GM18867 (cell line): ENCODE results near the gene HDAC9.
A peak's percentile ranks its signal among the peaks of the same experiment; 100 is the strongest.

ENCODE experiments used
- ATAC-seq: cut with Tn5 transposase; IDR thresholded peaks from one replicate; pipeline ENCODE4 v1.9.1; 2021; ENCODE audit warnings: mild to moderate bottlenecking, moderate library complexity; ENCODE audit not compliant: unreplicated experiment

The HDAC9 gene

GRCh38 chr7:18552943-18553604 is 57.5 kb downstream of the HDAC9 start:
- no peak for ATAC-seq

DNA sequence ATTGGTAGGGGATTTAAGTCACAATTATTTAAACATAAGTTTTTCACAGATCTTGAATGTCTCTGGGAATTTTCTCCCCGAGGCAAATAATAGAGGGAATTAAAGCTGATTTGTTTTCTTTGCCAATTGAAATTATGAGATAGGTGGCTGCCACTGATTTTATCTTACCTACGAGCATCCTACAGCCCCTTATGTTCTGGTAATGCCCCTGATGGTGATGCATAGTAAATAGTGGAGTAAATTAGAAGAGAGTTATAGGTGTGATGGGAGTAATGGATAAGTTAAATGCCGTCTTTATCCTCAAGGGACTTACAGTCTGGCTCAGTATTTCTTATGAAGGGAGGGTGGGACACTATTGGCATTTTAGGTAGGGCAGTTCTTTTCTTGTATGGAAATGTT is 58.1 kb downstream of the HDAC9 start:
- ATAC-seq = no peak

GRCh38 chr7:18555120-18555519 is 59.6 kb downstream of the HDAC9 start:
- ATAC-seq = no peak

DNA sequence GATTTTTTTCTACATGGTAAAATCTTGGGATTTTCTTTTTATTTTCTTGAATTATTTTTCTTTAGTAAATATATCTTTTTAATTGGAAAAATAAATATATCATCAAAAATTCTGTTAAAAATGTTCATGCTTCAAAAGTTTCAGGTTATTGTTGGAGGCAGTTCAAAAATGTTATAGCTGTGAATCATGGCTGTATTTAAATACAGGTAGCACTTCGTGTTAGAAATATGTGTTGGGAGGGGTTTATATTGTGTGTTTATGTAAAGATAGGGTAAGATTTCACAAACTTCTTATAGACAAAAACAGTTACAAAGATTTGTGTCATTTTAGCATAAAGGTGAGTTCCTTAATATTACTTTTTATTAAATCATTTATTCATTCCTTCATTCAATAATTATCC is 60.4 kb downstream of the HDAC9 start:
- ATAC-seq = no peak

DNA sequence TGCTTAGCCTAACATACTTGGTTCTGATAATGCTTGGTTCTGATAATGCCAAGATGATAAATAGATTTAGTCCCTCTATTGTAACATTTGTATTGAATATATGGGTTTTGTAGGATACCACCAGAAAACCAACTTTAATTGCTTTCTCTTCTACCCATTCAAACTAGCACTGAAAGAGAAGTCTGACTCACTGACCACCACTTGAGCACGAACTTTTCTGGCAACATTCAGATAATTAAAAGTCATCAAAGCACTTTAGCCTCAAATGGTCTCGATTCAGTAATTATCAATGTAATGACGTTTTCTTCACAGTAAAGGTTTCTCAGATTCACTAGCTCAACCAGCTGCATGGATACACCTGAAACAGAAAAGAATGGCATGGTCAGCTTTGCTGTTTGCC is 63.0 kb downstream of the HDAC9 start:
- no peak for ATAC-seq

GRCh38 chr7:18558910-18559309 is 63.4 kb downstream of the HDAC9 start:
- no peak for ATAC-seq

- no peak for ATAC-seq
Measured at GRCh38 chr7:18559756-18560155, 64.2 kb downstream of the HDAC9 start.

GRCh38 chr7:18564779-18565178 is 69.2 kb downstream of the HDAC9 start:
- no peak for ATAC-seq

DNA sequence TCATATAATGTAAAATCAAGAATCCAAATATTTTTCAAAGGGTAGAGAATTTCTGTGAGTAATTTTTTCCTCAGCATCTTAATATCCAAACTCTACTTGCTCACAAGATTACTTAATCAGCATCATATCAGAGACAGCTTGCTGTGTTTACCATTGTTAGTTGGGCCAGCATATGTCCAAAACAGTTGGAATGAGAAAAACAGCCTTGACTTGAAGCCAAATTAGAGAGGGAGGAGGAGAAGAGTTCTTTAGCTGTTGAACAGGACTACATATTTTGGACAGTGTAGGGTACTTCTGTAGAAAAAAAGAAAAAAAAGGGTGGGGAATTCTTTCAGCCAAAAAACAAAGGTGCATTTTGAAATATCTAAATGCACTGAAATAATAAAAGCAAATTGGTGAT is 69.8 kb downstream of the HDAC9 start:
- no peak for ATAC-seq

- no peak for ATAC-seq
Measured at GRCh38 chr7:18566205-18566604, 70.7 kb downstream of the HDAC9 start.

GRCh38 chr7:18566829-18567228 is 71.3 kb downstream of the HDAC9 start:
- ATAC-seq = peak; percentile 90

GRCh38 chr7:18570441-18570840 is 74.9 kb downstream of the HDAC9 start:
- no peak for ATAC-seq

- no peak for ATAC-seq
Measured at GRCh38 chr7:18570890-18571478, 75.4 kb downstream of the HDAC9 start.

GRCh38 chr7:18572154-18572553 is 76.6 kb downstream of the HDAC9 start:
- no peak for ATAC-seq

- no peak for ATAC-seq
Measured at GRCh38 chr7:18572885-18573284, 77.3 kb downstream of the HDAC9 start.

- ATAC-seq = no peak
Measured at GRCh38 chr7:18573410-18574234, 78.1 kb downstream of the HDAC9 start.

DNA sequence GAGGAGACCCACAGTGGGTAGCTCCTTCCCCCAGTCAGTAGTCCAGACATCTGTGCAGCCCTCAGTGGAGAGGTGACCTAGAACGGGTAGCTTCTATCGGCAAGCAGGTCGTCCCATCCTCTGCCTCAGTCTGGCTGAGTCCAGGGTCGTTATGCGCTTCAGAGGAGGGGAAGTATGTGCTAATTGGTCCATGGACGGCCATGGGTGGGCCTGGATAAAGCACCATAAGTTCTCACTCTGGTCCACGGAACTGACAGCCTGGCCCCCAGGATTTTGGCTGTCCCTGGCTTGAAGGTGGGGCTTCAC is 78.6 kb downstream of the HDAC9 start:
- ATAC-seq = no peak

- no peak for ATAC-seq
Measured at GRCh38 chr7:18574676-18575075, 79.1 kb downstream of the HDAC9 start.

GRCh38 chr7:18575622-18576572 is 80.3 kb downstream of the HDAC9 start:
- ATAC-seq = no peak

DNA sequence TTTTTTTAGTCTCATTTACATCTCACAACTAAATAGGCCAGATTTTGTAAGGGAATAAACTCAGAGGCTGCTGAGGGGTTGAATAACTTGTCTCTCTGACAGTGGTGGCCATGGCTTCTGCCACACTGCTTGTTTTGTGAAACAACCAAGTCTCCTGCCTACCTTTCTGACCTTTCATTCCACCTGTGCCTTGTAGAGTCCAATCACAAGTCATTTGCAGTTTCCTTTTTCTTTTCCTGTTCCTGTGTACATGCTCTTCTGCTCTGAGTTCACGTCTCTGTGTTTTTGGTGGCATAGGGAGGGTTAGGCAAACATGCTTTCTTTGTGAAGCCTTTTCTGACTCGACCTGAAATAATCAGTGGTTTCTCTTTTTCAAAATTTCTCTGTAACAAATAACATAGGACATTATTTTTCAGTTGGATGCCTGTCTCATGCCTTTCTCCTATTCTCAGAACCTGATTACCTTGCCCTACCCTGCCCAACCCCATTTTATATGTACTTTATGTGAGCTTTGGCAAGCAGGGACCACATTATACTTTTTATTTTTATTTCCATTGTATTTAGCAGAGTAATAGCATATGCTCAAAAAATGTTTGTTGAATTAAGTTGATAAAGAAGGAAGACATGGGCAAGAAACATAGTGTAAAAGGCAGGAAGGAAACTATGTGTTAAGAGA is 81.7 kb downstream of the HDAC9 start:
- ATAC-seq = no peak

DNA sequence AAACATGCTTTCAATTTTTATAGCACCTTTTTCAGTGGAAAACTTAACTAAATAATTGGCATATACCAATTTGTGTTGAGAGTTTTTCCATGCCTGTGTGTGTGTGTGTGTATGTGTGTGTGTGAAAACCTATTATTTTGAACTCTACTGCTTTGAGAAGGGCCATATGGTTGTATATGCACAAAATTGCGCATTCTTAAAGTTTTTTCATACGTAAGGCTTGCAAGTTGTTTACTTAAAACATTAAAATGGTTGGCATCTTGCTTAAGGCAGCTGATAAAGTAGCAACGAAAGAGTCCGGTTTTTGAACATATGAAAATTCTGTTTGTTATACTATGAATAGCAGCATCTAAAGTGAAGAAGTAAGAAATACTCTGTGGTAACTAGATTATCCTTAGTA is 84.1 kb downstream of the HDAC9 start:
- no peak for ATAC-seq
